ENCODE results near the gene FCGR3A. TPM values are rescaled to one million over a fixed set of nuclear protein-coding genes. Genes with fewer than 3 reads are reported as not detected.
"Not testable (repeated sequence)": the region's sequence is repeated elsewhere in the genome, so short reads cannot be mapped to it uniquely, and the experiment has no call there.

Gene FCGR3A
- total RNA-seq, 1 experiment from 2014 or later, result not detected

- H3K4me1 ChIP-seq (replicated peaks; ENCODE audit: insufficient read depth); H2AFZ ChIP-seq; H3K79me2 ChIP-seq (ENCODE audit: low read depth); intact Hi-C loops (cut with micrococcal nuclease; ENCODE audit: unreplicated experiment); BruUV-seq (replicated peaks); H3K36me3 ChIP-seq (ENCODE audit: low read depth); H3F3A ChIP-seq (ENCODE audit: insufficient read depth, low read depth); H3K4me3 ChIP-seq; DNase-seq; H3K27ac ChIP-seq; H3K9me2 ChIP-seq (ENCODE audit: insufficient read depth); H3K4me2 ChIP-seq; H4K20me1 ChIP-seq (ENCODE audit: insufficient read depth); H3K27me3 ChIP-seq (ENCODE audit: insufficient read depth, low read depth); H3K9me3 ChIP-seq (ENCODE audit: insufficient read depth, low read depth); POLR2A ChIA-PET (ENCODE audit: unreplicated experiment): not testable (repeated sequence)
- CTCF ChIA-PET, result interaction anchor here (0.6 kb wide), 1 partner anchor 296 kb away, joined by 3 read pairs; no protein-coding TSS in a partner anchor
Measured at GRCh38 chr1:161523041-161523816, 26.4 kb downstream of the FCGR3A start.

GRCh38 chr1:161513953-161514352 lies 35.7 kb downstream of the FCGR3A start:
- H3K4me2 ChIP-seq; POLR2A ChIA-PET (ENCODE audit: unreplicated experiment); H3K36me3 ChIP-seq (ENCODE audit: low read depth); intact Hi-C loops (cut with micrococcal nuclease; ENCODE audit: unreplicated experiment); H3K27me3 ChIP-seq (ENCODE audit: insufficient read depth, low read depth); H3K27ac ChIP-seq; H3F3A ChIP-seq (ENCODE audit: insufficient read depth, low read depth); CTCF ChIA-PET; BruUV-seq (replicated peaks); H4K20me1 ChIP-seq (ENCODE audit: insufficient read depth); H3K9me2 ChIP-seq (ENCODE audit: insufficient read depth); H3K9me3 ChIP-seq (ENCODE audit: insufficient read depth, low read depth); H3K4me3 ChIP-seq; H3K4me1 ChIP-seq (replicated peaks; ENCODE audit: insufficient read depth); H2AFZ ChIP-seq; DNase-seq; H3K79me2 ChIP-seq (ENCODE audit: low read depth): not testable (repeated sequence)

DNA sequence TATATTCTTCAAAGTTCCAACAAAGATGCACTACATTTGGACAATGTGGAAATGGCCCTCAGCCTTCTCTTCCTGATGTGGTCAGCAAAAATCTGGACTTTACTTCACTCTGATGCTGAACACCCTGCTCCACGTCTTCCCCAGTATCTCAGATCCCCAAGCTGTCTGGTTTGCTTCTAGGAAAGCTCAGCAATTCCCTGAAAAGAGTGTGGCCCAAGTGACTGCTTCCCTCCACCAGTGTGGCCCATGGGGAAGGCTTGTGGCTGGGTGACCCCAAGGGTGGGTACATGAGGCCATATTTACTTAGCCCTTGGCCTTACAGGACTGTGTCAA lies 36.2 kb downstream of the FCGR3A start:
- H3K36me3 ChIP-seq (ENCODE audit: low read depth); H3K4me2 ChIP-seq; H3K27me3 ChIP-seq (ENCODE audit: insufficient read depth, low read depth); H3F3A ChIP-seq (ENCODE audit: insufficient read depth, low read depth); H4K20me1 ChIP-seq (ENCODE audit: insufficient read depth); H3K9me2 ChIP-seq (ENCODE audit: insufficient read depth); H3K4me3 ChIP-seq; H3K9me3 ChIP-seq (ENCODE audit: insufficient read depth, low read depth); intact Hi-C loops (cut with micrococcal nuclease; ENCODE audit: unreplicated experiment); POLR2A ChIA-PET (ENCODE audit: unreplicated experiment); DNase-seq; BruUV-seq (replicated peaks); H3K4me1 ChIP-seq (replicated peaks; ENCODE audit: insufficient read depth); CTCF ChIA-PET; H2AFZ ChIP-seq; H3K79me2 ChIP-seq (ENCODE audit: low read depth); H3K27ac ChIP-seq: not testable (repeated sequence)

- H3K9me2 ChIP-seq (ENCODE audit: insufficient read depth); H4K20me1 ChIP-seq (ENCODE audit: insufficient read depth); H3F3A ChIP-seq (ENCODE audit: insufficient read depth, low read depth); H3K79me2 ChIP-seq (ENCODE audit: low read depth); BruUV-seq (replicated peaks); H3K27ac ChIP-seq; H3K27me3 ChIP-seq (ENCODE audit: insufficient read depth, low read depth); CTCF ChIA-PET; H3K4me3 ChIP-seq; H3K36me3 ChIP-seq (ENCODE audit: low read depth); H3K9me3 ChIP-seq (ENCODE audit: insufficient read depth, low read depth); H3K4me1 ChIP-seq (replicated peaks; ENCODE audit: insufficient read depth); POLR2A ChIA-PET (ENCODE audit: unreplicated experiment); H3K4me2 ChIP-seq; DNase-seq; intact Hi-C loops (cut with micrococcal nuclease; ENCODE audit: unreplicated experiment); H2AFZ ChIP-seq: not testable (repeated sequence)
Measured at GRCh38 chr1:161512636-161513447, 36.8 kb downstream of the FCGR3A start.

- Histone ChIP-seq H3K27ac (no peak overlapping the region), H4K20me1 (ENCODE audit: insufficient read depth) (no peaks in the 10 kb centered on the region), H3K36me3 (ENCODE audit: low read depth) (no peaks in the 10 kb centered on the region), H3K9me3 (ENCODE audit: insufficient read depth, low read depth) (no peaks in the 10 kb centered on the region), H3K79me2 (ENCODE audit: low read depth) (no peaks in the 10 kb centered on the region), H3K27me3 (ENCODE audit: insufficient read depth, low read depth) (no peaks in the 10 kb centered on the region), H2AFZ (no peak overlapping the region), H3K4me3 (no peak overlapping the region), H3K4me1 (replicated peaks; ENCODE audit: insufficient read depth) (peaks cover 3% of the 10 kb centered on the region), H3K4me2 (no peak overlapping the region), H3K9me2 (ENCODE audit: insufficient read depth) (no peaks in the 10 kb centered on the region), H3F3A (ENCODE audit: insufficient read depth, low read depth) (no peaks in the 10 kb centered on the region)
- BruUV-seq (replicated peaks), result no TSS peak
- ChIA-PET CTCF (no interaction called here), POLR2A (ENCODE audit: unreplicated experiment) (no interaction called here)
- DNase-seq, result no peak
- TF ChIP-seq EZH2 (IDR thresholded peaks at IDR 0.05; ENCODE audit: low read depth), result no peak
- intact Hi-C loops (cut with micrococcal nuclease; ENCODE audit: unreplicated experiment), result no loop called here
Measured at GRCh38 chr1:161511756-161512060, 37.9 kb downstream of the FCGR3A start.

All from PC-9 (cell line).